Measurements from ENCODE around the gene PATE2.

Gene PATE2

GRCh38 chr11:125740617-125741016, 38.0 kb downstream of the PATE2 start:
- in situ Hi-C loops (cut with HindIII; ENCODE audit: low sequenced_read_pairs): no loop called here
- no peak overlapping the region for H3K4me3 ChIP-seq (ENCODE audit: low read depth, low read length)
- TF ChIP-seq CTCF (IDR thresholded peaks at IDR 0.05; ENCODE audit: low read depth, low read length, missing control alignments): no peak
- DNase-seq (ENCODE audit: low read depth): no peak

GRCh38 chr11:125728969-125729368, 49.7 kb downstream of the PATE2 start:
- in situ Hi-C loops (cut with HindIII; ENCODE audit: low sequenced_read_pairs): no loop called here
- H3K4me3 ChIP-seq (ENCODE audit: low read depth, low read length): no peak overlapping the region
- DNase-seq (ENCODE audit: low read depth): no peak
- no peak for TF ChIP-seq CTCF (IDR thresholded peaks at IDR 0.05; ENCODE audit: low read depth, low read length, missing control alignments)
